Upper lobe of left lung (tissue), 4 donors: ENCODE measurements around the gene ZBTB16.

Source experiments
- CTCF ChIP-seq, 6 experiments: fragments of 450-650 bp in 4 of 6; fragments of 200-600 bp in 2 of 6; sonication (generic) in 2 of 6; IDR thresholded peaks; one replicate each; pipeline ENCODE4 v1.5.1; 2016 to 2019; ENCODE audit warnings: antibody characterized with exemption in 6 of 6
- EP300 ChIP-seq, 4 donors: sonication (generic); formaldehyde crosslinking; IDR thresholded peaks; one replicate each; pipeline ENCODE4 v1.5.1; 2017; ENCODE audit warnings: antibody characterized with exemption in 4 of 4, control low read depth in 2 of 4
- POLR2A ChIP-seq, 4 donors: fragments of 450-650 bp; IDR thresholded peaks; one replicate each; pipeline ENCODE4 v1.5.1; 2016 to 2017; ENCODE audit warnings: antibody characterized with exemption in 4 of 4, mild to moderate bottlenecking in 2 of 4
- POLR2AphosphoS5 ChIP-seq, 2 donors: sonication (generic); formaldehyde crosslinking; IDR thresholded peaks; one replicate each; pipeline ENCODE4 v1.5.1; 2017; ENCODE audit warnings: antibody characterized with exemption in 2 of 2

- no peak for TF ChIP-seq CTCF (IDR thresholded peaks at IDR 0.05)
- peak in 1 of 4 donors; percentile 59 for TF ChIP-seq POLR2A (IDR thresholded peaks at IDR 0.05)
- peak; percentile 27 to 81 for TF ChIP-seq POLR2AphosphoS5 (IDR thresholded peaks at IDR 0.05)
- peak in 3 of 4 donors; percentile 11 to 93 (median 87) for TF ChIP-seq EP300 (IDR thresholded peaks at IDR 0.05)
Observed at GRCh38 chr11:114080219-114080618, 20.7 kb downstream of the ZBTB16 start.
